RWPE2 (cell line): ENCODE measurements around the gene MPP3.

ENCODE experiments used
- ATAC-seq: fragments of 200-7000 bp; cut with Tn5 transposase; 3 replicates; pipeline ENCODE4 v1.9.1; 2021; ENCODE audit warnings: low read depth
- DNase-seq: peaks from one replicate; pipeline ENCODE4 v3.0.0-alpha.2; 2020; ENCODE audit warnings: low spot score
- H3K27ac ChIP-seq: fragments of 450-650 bp; 2 replicates; pipeline ENCODE4 v1.5.1; 2017; ENCODE audit warnings: mild to moderate bottlenecking; ENCODE audit not compliant: poor library complexity, severe bottlenecking
- H3K27me3 ChIP-seq: fragments of 250-450 bp; sonication (Bioruptor Pico); 2 replicates; pipeline ENCODE4 v1.5.1; 2021; ENCODE audit warnings: mild to moderate bottlenecking, moderate library complexity; ENCODE audit not compliant: insufficient read depth, poor library complexity, severe bottlenecking
- H3K36me3 ChIP-seq: fragments of 250-450 bp; sonication (Bioruptor Pico); 2 replicates; pipeline ENCODE4 v1.5.1; 2020; ENCODE audit warnings: low read depth, mild to moderate bottlenecking, moderate library complexity
- H3K4me1 ChIP-seq: fragments of 250-450 bp; sonication (Bioruptor Pico); 2 replicates; pipeline ENCODE4 v1.5.1; 2021; ENCODE audit warnings: mild to moderate bottlenecking, moderate library complexity; ENCODE audit not compliant: insufficient read depth, poor library complexity, severe bottlenecking
- H3K4me3 ChIP-seq: fragments of 250-450 bp; sonication (Bioruptor Pico); 2 replicates; pipeline ENCODE4 v1.5.1; 2021; ENCODE audit warnings: mild to moderate bottlenecking, moderate library complexity; ENCODE audit not compliant: severe bottlenecking
- H3K9me3 ChIP-seq: fragments of 250-450 bp; sonication (Bioruptor Pico); 2 replicates; pipeline ENCODE4 v1.5.1; 2021; ENCODE audit warnings: mild to moderate bottlenecking, moderate library complexity; ENCODE audit not compliant: severe bottlenecking
- CTCF ChIP-seq: fragments of 450-650 bp; IDR thresholded peaks from one replicate; pipeline ENCODE4 v1.5.1; 2017; ENCODE audit warnings: mild to moderate bottlenecking, moderate library complexity; ENCODE audit not compliant: poor library complexity, severe bottlenecking

Gene MPP3

GRCh38 chr17:43779145-43780125 lies 53.5 kb downstream of the MPP3 start:
- no peak for DNase-seq
- peak overlapping the region; percentile 94 for H3K4me3 ChIP-seq
- TF ChIP-seq CTCF: peak; percentile 31
- H3K9me3 ChIP-seq: no peaks in the 10 kb centered on the region
- peak overlapping the region; percentile 66 for H3K27ac ChIP-seq
- no peaks in the 10 kb centered on the region for H3K27me3 ChIP-seq
- H3K36me3 ChIP-seq: peaks cover 34% of the 10 kb centered on the region
- peaks cover 13% of the 10 kb centered on the region for H3K4me1 ChIP-seq
- peak; percentile 39 for ATAC-seq

GRCh38 chr17:43778337-43779144 lies 54.4 kb downstream of the MPP3 start, which contains the start of gene DUSP3:
Gene DUSP3 (minus strand): TSS chr17:43778977. CDS start chr17:43778924, 53 bp downstream.
- TF ChIP-seq CTCF: no peak
- Histone ChIP-seq H3K4me3 (peak within 1 kb of the TSS; percentile 94), H3K9me3 (no peaks in the 10 kb centered on the region), H3K36me3 (peaks cover 39% of the 10 kb centered on the region), H3K27me3 (no peaks in the 10 kb centered on the region), H3K27ac (peak within 1 kb of the TSS; percentile 66), H3K4me1 (peaks cover 4% of the 10 kb centered on the region)
- peak; percentile 92 for ATAC-seq
- peak; percentile 94 for DNase-seq

- Histone ChIP-seq H3K27ac (no peak overlapping the region), H3K4me3 (no peak overlapping the region), H3K4me1 (peaks cover 3% of the 10 kb centered on the region), H3K36me3 (peaks cover 68% of the 10 kb centered on the region), H3K9me3 (no peaks in the 10 kb centered on the region), H3K27me3 (no peaks in the 10 kb centered on the region)
- no peak for ATAC-seq
- no peak for DNase-seq
- no peak for TF ChIP-seq CTCF
These were observed 58.4 kb downstream of the MPP3 start for GRCh38 chr17:43774304-43775250.

- no peak for DNase-seq
- ATAC-seq: no peak
- Histone ChIP-seq H3K4me1 (peaks cover 3% of the 10 kb centered on the region), H3K36me3 (peaks cover 68% of the 10 kb centered on the region), H3K27me3 (no peaks in the 10 kb centered on the region), H3K9me3 (no peaks in the 10 kb centered on the region), H3K4me3 (no peak overlapping the region), H3K27ac (no peak overlapping the region)
- no peak for TF ChIP-seq CTCF
These were observed 59.9 kb downstream of the MPP3 start for GRCh38 chr17:43772877-43773648.
